ENCODE results near the gene MGME1.

Gene MGME1

GRCh38 chr20:17965042-17965697, 3.6 kb upstream of the MGME1 start:
- TF ChIP-seq CTCF (IDR thresholded peaks at IDR 0.05; ENCODE audit: control insufficient read depth, extremely low read depth, insufficient read depth) = no peak
- DNase-seq (ENCODE audit: low read depth) = no peak

GRCh38 chr20:17966432-17967310, 2.1 kb upstream of the MGME1 start:
- peak overlapping the region; percentile 93 for H3K4me3 ChIP-seq (ENCODE audit: low read depth, low read length)
- 0 out of 2 replicates have a peak, but pooled peaks have one; percentile 15 for TF ChIP-seq CTCF (IDR thresholded peaks at IDR 0.05; ENCODE audit: control insufficient read depth, extremely low read depth, insufficient read depth)
- DNase-seq (ENCODE audit: low read depth) = no peak

More at GRCh38 chr20:17965042-17965697, 3.6 kb upstream of the MGME1 start:
- no peak overlapping the region for H3K4me3 ChIP-seq (ENCODE audit: low read depth, low read length)

- no peak for TF ChIP-seq CTCF (IDR thresholded peaks at IDR 0.05; ENCODE audit: control insufficient read depth, extremely low read depth, insufficient read depth)
- peak overlapping the region; percentile 93 for H3K4me3 ChIP-seq (ENCODE audit: low read depth, low read length)
- DNase-seq (ENCODE audit: low read depth) = peak; percentile 61
Measured at GRCh38 chr20:17967521-17968365, 1.1 kb upstream of the MGME1 start.

- H3K4me3 ChIP-seq (ENCODE audit: low read depth, low read length) = peak overlapping the region; percentile 93
- TF ChIP-seq CTCF (IDR thresholded peaks at IDR 0.05; ENCODE audit: control insufficient read depth, extremely low read depth, insufficient read depth) = no peak
- no peak for DNase-seq (ENCODE audit: low read depth)
Measured at GRCh38 chr20:17969278-17969883, 563 bp downstream of the MGME1 start.

- TF ChIP-seq CTCF (IDR thresholded peaks at IDR 0.05; ENCODE audit: control insufficient read depth, extremely low read depth, insufficient read depth) = no peak
- peak overlapping the region; percentile 93 for H3K4me3 ChIP-seq (ENCODE audit: low read depth, low read length)
- DNase-seq (ENCODE audit: low read depth) = no peak
Measured at GRCh38 chr20:17969884-17970409, 1.1 kb downstream of the MGME1 start.

Measured in LNCaP clone FGC (cell line).